Stimulated activated CD8-positive, alpha-beta memory T cell treated with anti-CD3 and anti-CD28 coated beads, Interleukin-12 subunit alpha, Interleukin-12 subunit beta, amount 100 ng/mL, for 24 hours (primary cell): ENCODE data around the gene RTKN2.

Source experiments
- DNase-seq: peaks from one replicate; pipeline ENCODE4 v3.0.0-alpha.2; 2020; ENCODE audit errors: extremely low read depth

Gene RTKN2

DNA sequence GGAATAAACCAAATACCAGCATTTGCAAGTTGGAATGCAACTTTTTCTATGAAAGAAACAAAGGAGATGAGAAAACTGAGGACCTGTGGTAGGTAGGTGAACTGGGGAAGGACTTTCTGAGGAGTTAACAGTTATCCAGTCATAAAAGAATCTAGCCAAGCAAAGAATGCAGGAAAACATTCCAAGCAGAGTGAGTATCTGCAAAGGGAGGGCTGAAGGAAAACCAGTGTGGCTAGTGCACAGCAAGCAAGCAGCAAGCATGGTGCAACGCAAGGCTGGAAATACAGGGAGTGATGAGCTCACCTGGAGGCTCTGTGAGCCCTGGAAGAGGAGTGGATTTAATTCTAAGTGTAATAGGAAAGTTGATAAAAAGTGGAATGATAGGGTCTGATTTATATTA, 44.0 kb downstream of the RTKN2 start:
- no peak for DNase-seq

DNA sequence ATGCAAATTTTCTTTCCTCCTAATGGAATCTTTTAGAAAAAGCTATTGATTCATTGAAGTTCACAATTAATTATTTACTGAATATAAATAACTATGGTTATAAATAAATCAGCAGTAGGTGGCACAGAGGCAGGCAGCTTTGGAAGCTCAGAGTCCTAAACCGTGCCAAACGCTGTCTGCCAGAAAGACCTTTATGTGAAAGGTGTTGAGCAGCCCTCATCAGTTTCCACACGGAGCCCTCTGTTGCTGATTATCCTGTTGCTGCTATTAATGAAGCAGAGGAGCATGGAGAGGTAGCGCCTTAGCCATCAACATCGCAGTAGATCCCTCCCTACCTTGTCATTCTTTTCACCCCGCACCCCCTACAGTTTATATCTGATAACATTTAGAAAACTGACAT, 51.0 kb downstream of the RTKN2 start:
- no peak for DNase-seq

DNA sequence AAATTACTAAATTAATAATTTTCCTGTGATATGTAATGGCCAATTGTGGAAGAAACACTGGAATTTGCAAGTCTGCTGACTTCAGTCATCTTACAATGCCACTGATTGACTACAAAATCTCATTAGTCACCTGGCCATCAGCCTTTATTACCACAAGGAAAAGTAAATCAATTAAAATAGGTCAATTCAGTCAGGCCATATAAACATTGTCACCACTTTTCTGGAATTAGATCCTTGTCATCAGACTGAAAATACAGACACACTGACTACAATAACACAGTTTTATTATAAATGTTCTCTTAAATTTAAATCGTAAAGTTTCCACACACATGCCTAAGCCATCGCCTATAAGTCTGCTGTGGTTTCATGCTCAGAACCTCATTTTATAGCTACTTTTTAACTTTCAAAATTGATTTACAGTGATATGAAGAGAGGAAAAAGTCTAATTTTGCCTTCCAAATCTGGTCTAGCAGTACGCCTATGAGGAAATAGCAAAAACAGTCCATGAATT, 54.2 kb downstream of the RTKN2 start:
- DNase-seq = no peak

DNA sequence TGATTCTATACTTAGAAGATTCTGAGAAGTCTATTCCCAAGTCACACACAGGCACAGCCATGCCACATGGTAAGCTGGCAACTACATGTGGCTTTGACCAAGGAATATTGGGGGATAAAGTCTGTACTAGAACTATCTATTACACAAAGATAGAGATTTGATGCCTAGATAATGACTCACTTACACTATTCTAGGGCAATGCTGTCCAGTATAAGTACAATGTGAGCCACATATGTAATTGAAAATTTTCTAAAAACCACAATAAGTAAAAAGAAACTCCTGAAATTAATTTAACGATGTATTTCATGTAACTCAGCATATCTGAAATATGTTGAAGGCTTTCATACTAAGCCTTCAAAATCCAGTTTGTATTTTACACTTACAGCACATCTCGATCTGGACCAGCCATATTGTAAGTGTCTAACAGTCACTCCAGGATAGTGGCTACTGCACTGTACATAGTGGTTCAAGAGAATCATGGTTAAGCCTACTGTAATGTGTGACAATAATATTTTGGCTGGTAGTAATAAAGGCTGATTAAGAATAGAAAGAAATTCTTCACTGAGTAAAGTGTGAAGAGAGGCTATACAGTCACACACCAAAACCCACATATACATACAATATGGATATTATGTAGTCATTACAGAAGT, 62.8 kb downstream of the RTKN2 start:
- no peak for DNase-seq

DNA sequence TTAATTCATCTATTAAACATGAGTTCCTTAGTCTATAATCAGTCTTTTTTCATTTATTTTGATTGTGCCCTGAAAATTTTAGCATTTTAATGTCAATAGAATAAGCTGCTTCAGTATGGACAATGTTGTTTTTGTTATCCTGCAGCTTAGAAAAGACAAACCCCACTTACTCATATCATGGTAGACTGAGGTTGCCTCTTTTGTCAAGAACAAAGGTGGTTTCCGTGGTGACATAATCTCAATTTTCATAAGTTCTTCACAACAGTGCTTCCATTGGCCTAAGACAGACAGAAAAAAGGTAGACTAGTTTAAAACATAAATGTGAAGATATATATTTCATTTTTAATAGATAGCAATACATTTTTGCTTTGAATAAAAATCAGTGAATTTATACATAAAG, 69.1 kb downstream of the RTKN2 start:
- DNase-seq = no peak

DNA sequence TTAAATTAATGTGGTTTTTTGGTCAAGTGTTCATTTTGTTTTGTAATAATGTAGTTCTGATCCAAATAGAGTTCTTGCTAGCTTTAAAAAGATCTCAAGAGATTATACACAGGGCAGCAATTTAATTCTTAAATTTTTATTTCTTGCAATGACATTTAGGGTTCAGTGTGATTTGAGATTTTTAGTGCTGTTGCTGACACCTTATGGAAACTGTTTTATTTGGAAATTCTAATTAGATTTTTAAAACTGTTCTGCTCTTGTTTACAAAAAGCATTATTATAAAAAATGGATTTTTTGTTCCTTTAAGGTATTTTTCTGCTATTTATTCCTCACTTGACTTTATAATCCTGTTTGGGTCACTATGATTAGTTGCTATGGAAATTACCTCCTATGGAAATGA, 72.1 kb downstream of the RTKN2 start:
- no peak for DNase-seq

DNA sequence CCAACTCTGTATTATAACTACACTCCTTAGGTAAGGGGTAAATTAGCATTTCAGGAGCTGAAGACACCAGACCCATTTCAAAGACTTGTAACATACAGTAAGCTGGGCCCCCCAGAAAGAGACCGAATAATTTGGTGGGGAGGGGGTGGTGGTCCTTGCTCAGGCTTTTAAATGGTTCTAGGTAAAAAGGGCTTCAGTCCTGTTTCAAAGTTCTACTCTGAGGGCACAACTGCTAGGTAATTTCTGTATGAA, 73.0 kb downstream of the RTKN2 start:
- no peak for DNase-seq

DNA sequence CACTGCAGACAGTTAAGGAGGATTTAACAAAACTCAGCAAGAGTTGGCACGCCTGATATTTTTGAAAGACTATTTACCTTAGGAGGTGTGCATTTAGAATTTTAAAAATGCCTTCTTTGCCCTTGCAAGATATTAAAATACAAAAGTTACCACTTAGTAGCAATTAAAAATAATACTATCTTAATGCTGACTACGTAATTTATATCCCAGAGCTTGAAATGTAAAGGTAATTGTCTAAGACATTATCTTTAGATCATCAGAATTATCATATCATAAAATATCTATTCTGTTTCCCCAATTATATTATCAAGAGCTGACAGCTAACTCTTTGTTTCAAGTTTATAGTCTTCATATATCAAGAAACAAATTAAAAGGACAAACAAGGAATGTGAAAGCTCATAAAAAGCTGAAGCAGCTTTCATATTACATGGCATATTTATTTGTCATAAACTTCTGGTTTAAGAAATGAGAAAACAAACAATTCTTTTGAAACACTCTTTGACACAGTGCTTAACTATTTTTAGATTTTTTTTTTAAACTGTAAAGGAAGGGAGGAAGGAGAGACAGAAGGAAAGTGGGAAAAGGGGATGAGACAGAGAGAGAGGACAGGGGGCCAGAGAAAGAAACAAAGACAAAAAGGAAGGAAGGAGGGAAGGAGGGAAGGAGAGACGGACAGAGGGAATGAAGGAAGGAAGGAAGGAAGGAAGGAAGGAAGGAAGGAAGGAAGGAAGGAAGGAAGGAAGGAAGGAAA, 73.5 kb downstream of the RTKN2 start:
- DNase-seq = no peak

DNA sequence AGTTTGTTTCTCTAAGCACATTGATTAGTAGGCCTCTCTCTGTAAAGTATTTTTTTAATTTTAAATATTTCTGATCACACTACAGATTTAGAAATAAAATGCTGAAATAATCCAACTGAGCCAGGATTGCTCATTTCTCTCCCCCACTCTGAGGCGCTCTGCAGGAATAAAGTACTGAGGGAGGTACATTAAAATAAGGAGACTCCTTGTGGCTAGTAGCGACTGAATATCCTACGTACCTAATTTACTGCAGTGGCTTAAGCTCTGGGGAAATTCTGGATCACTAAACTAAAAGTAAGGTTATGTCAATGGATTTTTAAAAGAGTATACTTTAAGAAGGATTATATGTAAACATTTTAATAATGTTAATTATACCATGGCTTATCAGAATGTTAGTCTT, 75.2 kb downstream of the RTKN2 start:
- DNase-seq = no peak

DNA sequence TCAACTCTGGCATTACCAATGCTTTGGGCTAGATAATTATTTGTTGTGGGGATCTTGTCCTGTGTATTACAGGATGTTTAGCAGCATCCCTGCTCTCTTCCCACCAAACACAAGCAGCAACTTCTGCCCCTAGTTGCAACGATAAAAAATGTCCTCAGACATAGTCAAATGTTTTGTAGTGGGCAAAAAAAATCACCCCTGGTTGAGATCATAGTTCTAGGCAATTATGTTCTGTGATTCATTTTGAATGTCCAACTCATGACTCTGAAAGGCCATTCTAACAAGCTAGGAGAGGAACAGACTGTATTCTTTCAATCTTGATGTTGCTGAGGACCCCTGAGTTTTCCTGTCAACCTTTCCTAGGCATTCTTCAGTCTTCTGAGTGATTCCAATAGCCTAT, 79.5 kb downstream of the RTKN2 start:
- no peak for DNase-seq

DNA sequence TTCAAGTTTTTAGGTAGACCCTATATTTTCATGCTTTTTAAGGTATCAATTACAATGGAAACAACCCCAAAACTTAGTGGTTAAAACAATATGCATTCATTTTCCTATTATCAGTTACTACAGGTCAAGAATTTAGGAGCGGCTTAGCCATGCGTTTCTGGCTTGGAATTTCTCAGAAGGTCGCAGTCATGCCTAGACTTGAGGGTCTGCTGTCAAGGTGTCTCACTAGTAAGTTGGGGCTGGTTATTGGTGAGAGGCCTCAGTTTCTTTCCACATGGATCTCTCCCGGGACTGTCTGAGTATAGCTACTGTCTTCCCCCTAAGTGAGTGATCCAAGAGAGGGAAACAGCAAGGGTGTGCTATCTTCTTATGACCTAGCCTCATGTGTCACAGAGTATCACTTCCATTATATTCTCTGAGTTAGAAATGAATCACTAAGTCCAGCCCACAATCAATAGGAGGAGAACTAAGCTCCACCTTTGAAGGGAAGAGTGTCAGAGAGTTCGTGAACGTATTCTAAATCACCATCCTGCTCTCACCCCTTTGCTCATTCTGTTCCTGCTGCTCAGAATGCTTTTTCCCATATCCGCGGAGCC, 80.5 kb downstream of the RTKN2 start:
- DNase-seq = no peak

DNA sequence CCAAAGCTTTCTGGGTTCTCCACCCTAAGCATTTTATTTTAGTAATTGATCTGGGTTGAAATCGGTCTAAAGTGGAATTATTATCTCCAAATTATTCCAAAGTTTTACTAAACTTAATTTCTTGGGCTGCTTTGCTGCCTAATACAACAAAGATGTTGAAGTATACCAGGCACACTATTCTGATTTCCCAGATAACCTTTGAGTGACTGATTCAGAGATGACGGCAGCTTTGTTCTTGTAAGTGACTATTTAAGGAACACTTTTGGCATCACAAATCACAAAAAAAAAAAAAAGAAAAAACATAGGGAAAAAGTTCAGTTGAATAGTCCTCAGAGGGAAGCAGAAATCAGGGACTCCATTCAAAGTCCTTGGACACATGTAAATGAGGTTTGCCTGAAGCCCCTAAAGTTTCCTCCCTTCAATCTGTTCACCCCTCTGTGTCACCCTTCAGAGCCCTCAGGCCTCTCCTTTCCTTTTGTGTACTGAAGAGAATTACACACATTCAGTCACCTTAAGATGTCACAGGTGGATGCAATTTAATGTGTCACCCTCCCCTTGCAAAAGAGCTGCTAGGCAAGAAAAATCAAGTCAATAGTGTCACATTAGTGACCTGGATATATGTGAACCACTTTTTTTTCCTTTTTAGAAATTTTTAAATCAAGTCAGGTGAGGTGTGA, 81.5 kb downstream of the RTKN2 start:
- no peak for DNase-seq

DNA sequence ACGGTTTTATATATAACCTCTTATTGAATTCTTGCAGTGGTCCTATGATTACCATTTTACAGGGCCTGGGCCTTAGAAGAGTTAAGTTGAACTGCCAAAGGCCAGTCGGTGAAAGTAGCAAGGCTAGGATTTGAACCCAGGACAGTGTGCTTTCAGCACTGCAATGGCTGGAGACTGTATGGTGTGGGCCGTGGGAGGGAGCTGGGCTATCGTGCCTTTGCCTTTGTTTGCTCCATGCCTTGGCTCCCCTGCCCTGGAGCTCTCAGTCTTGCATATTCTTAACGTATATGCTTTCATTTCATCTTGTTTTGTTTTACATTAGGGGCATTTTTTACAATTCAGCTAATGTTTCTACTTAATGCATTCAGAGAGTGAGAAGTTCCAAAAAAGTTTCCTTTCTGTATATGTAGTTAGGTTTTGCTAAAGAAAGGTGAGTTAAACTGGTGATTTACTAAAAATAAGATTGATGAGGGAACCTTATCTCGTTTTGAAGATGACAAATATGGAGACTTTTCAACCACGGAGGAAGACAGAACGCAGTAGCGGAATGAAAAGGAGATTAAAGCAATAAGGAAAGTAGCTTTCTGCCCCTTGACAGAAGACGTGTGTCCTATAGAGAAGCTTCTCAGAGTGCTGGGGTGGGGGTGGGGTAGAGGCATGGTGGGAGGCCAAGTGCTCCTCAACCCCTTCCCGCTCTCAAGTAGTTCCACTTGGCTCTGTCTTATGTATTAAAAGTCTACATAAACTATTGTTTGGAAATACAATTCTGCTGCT, 82.5 kb downstream of the RTKN2 start:
- no peak for DNase-seq

DNA sequence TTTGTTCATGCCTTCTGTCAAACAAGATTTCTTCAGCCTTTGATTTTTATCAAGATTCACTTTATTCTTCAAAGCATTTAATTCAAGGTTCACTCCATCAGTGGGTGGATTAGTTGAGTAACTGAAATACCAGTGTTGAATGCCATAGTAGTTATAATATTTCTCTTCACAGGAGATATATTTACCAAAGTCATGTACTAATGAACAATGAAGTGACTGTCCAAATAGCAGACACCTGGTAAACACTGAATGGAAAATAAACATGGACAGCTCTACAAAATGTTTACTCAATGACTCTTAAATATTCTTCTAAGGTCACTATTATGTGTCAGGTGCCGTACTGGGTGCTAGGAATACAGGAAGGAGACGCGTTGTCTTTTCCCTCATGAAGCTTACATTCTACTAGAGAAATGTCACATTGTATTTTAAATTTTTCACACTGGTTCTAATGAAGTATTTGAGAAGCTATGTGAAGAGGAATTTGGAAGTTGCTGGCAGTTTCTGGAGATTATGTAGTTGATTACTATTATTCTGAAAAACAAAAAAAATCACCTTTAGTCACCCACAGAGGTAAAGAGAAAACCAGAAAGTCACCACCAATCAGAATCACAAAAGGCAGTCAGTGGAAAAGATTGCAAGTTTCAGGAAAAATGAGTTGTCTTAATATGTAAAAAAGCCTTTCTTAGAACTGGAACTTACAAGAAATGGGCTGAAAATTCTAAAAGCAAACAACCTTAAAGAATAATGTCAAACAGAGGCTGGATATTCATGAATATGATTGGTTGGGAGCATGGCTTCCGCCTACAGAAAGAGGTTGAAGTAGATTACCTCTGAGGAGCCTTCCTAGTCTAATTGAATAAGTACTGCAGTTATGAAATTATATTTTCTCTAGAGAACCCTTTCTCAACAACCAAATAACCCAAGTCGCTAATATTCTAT, 84.5 kb downstream of the RTKN2 start:
- no peak for DNase-seq

DNA sequence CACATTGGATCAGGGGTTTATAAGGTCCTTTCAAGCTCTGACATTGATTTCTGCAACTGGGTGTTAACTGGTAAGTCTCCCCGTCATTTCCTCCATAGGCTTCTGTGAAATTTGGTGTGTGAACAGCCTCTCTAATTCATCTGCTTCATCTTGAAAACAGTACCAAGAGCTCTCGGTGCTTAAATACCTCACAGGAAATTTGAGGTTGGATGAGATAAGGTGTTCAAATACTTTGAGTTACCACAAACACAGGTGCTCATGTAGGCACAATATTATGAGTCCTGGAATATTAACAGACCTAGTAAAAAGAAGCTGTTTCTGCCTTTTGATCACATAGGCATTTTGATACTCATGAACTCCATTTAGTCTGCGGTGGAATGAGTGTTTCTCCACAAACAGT, 85.2 kb downstream of the RTKN2 start:
- no peak for DNase-seq

DNA sequence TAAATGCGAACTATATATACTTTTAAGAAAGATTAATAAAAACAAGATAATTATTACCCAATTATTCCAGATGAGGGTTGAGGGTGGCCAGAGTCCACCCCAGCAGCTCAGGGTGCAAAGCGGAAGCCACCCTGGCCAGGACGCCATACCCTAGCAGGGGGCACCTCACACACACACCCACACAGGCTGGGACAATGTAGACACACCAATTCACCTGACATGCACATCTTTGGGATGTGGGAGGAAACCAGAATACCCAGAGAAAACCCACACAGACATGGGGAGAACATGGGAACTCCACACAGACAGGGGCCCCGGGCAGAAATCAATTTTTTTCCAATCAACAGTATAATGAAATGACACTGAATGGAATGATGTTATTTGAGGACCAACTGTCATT, 86.0 kb downstream of the RTKN2 start:
- no peak for DNase-seq

DNA sequence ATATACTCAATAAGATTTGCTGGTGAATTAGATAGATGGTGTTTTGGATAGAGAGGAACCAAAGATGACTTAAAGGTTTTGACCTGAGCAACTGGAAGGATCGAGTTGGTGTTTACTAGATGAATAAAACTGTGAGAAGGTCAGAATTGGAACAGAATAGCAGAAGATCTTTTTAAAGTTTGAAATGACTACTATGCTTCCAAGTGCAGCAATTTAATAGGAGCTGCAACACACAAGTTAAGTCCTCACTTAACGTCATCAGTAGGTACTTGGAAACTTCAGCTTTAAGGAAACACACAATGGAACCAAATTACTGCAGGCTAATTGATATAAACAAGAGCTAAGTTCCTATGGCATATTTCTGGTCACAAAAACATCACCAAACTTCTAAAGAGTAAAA, 86.5 kb downstream of the RTKN2 start:
- DNase-seq = no peak

DNA sequence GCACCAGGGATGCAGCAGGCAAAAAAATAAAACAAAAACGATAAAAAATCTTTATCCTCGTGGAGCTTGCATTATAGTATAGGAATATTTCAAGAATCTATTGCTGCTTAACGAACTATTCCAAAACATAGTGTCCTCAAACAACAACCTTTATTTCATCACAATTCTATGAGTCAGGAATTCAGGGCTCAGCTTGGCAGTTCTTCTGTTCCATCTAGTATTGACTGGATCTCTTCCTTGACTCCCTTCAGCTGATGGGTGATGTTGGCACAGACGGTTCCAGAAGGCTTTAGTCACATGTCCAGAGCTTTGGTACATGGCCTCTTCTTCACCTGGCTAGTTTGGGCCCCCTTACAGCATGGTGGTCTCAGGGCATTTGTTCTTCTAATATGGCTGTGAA, 88.0 kb downstream of the RTKN2 start:
- DNase-seq = no peak

DNA sequence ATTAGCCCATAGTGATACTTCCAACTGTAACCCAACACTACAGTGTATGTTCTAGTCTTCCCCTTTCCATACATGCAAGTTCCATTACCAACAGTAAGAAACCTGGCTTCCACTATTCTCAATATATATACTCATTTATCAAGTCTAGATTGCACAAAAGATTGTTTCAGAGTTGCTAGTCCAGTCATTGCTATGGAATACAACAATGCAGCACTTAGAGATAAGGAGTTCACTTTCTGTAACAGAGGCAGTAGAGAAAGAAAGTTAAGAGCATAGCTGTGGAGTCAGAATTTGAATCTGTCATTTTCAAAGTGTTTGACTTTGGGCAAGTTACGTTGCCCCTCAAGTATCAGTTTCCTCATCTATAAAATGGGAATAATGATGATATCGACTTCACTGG, 90.1 kb downstream of the RTKN2 start:
- no peak for DNase-seq

DNA sequence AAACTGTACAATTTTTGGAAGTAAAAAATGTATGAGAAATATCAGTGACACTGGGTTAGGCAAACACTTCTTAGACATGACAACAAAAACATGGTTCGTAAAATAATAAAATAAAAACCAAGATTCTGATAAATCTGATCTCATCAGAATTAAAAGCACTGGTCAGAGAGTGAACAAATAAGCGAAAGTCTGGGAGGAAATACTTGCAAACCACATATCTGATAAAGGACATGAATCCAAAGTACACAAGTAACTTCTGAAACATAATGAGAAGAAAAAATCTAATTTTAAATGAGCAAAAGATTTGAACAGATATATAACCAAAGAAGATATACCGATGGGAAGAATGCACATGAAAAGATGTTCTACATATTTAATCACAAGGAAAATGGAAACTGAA, 91.5 kb downstream of the RTKN2 start:
- DNase-seq = no peak

DNA sequence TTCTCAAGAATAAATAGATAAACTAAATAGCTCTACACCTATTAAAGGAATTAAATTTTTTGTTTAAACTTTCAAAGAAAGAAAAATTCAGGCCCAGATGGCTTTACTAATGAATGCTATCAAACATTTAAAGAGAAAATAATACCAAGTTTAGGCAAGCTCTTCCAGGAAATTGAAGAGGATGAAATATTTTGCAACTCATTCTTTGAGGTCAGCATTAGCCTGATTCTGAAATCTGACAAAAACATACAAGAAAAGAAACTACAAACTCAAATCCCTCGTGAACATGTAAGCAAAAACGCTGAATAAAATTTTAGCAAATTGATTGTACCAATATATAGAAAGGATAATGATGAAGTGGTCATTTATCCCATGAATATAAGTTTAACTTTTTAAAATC, 93.4 kb downstream of the RTKN2 start:
- DNase-seq = no peak
